GM12801 (cell line): ENCODE results near the gene TBC1D8.

Source experiments
- CTCF ChIP-seq: IDR thresholded peaks from one replicate; pipeline ENCODE4 v1.5.1; 2011; ENCODE audit warnings: control low read depth; ENCODE audit not compliant: insufficient read length; ENCODE audit errors: extremely low read depth

TBC1D8 gene

GRCh38 chr2:101105654-101106053 is 45.5 kb downstream of the TBC1D8 start:
- no peak for TF ChIP-seq CTCF

DNA sequence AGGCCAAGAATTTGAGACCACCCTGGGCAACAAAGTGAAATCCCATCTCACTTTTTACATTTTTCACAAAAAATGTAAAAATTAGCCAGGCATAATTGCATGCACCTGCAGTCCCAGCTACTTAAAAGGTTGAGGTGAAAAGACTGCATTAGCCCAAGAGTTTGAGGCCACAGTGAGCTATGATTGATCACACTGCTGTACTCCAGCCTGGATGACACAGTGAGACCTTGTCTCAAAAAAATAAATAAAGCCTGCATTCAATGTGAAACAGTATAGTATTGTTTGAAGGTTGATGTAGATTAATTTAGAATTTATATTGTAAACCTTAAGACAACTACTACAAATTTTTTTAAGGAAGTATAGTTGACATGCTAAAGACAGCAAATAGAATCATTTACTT is 53.5 kb downstream of the TBC1D8 start:
- no peak for TF ChIP-seq CTCF

GRCh38 chr2:101096619-101097142 is 54.5 kb downstream of the TBC1D8 start:
- TF ChIP-seq CTCF, result no peak

GRCh38 chr2:101094351-101094750 is 56.8 kb downstream of the TBC1D8 start:
- no peak for TF ChIP-seq CTCF

- TF ChIP-seq CTCF, result no peak
Measured at GRCh38 chr2:101089942-101090799, 61.0 kb downstream of the TBC1D8 start.

DNA sequence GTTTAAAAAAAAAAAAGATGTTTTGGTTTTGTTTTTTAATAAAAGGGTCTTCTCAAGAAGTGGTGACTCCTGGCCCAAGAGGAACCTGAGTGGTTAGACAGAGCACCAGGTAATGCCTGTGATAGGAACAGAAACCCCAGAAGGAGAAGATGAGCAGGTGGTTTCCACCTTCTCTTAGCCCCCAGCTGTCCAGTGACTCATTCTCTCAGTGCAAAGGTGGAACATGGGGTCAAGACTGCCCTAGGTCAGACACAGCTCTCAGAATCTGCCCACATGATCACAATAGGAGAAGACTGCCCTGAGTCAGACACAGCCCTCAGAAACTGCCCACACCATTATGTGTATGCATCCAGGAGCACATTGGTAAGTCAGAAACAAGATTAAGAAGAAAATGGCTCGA is 61.8 kb downstream of the TBC1D8 start:
- no peak for TF ChIP-seq CTCF

GRCh38 chr2:101087638-101088037 is 63.5 kb downstream of the TBC1D8 start:
- TF ChIP-seq CTCF, result no peak
